ENCODE measurements around the gene ITPKB.

DNA sequence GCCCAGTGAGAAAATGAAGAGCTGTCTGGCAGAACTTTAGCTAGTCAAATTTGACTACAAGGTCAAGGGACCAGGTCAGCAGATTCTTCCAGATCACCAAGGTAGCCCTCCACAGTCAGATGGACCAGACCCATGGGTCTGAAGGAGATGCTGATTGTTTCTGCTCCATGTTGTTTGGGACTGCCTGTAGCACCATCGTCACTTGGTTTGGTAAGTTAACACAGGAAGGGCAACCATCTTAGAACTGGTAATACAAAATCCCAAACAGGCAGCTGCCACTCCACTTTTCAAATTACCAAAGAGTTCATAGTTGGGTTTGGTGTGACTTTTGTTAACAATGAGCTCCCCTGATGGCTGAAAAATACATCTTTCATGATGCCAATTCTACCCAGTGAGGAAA lies 9.0 kb downstream of the ITPKB start:
- no peak for TF ChIP-seq TAF1 (IDR thresholded peaks at IDR 0.05; ENCODE audit: low read depth)
- TF ChIP-seq, protein P1, sequence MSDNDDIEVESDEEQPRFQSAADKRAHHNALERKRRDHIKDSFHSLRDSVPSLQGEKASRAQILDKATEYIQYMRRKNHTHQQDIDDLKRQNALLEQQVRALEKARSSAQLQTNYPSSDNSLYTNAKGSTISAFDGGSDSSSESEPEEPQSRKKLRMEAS (IDR thresholded peaks at IDR 0.05), result no peak
- TF ChIP-seq, protein P2, sequence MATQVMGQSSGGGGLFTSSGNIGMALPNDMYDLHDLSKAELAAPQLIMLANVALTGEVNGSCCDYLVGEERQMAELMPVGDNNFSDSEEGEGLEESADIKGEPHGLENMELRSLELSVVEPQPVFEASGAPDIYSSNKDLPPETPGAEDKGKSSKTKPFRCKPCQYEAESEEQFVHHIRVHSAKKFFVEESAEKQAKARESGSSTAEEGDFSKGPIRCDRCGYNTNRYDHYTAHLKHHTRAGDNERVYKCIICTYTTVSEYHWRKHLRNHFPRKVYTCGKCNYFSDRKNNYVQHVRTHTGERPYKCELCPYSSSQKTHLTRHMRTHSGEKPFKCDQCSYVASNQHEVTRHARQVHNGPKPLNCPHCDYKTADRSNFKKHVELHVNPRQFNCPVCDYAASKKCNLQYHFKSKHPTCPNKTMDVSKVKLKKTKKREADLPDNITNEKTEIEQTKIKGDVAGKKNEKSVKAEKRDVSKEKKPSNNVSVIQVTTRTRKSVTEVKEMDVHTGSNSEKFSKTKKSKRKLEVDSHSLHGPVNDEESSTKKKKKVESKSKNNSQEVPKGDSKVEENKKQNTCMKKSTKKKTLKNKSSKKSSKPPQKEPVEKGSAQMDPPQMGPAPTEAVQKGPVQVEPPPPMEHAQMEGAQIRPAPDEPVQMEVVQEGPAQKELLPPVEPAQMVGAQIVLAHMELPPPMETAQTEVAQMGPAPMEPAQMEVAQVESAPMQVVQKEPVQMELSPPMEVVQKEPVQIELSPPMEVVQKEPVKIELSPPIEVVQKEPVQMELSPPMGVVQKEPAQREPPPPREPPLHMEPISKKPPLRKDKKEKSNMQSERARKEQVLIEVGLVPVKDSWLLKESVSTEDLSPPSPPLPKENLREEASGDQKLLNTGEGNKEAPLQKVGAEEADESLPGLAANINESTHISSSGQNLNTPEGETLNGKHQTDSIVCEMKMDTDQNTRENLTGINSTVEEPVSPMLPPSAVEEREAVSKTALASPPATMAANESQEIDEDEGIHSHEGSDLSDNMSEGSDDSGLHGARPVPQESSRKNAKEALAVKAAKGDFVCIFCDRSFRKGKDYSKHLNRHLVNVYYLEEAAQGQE (IDR thresholded peaks at IDR 0.05; ENCODE audit: low read depth), result no peak
